H4 (cell line): ENCODE data around the gene GFRA1. TPM values are rescaled to one million over a fixed set of nuclear protein-coding genes. Genes with fewer than 3 reads are reported as not detected.

Experiments used
- DNase-seq: peaks from one replicate; pipeline ENCODE4 v3.0.0-alpha.2; 2015; ENCODE audit warnings: low spot score
- total RNA-seq: library from RNA; depleted of rRNA; stranded (reverse); fragments of >200 nt; shearing (Covaris generic); gene quantifications from 2 replicates; pipeline ENCODE4 v1.2.3, GENCODE V29; 2014; rRNA removed

GFRA1 gene, protein sequence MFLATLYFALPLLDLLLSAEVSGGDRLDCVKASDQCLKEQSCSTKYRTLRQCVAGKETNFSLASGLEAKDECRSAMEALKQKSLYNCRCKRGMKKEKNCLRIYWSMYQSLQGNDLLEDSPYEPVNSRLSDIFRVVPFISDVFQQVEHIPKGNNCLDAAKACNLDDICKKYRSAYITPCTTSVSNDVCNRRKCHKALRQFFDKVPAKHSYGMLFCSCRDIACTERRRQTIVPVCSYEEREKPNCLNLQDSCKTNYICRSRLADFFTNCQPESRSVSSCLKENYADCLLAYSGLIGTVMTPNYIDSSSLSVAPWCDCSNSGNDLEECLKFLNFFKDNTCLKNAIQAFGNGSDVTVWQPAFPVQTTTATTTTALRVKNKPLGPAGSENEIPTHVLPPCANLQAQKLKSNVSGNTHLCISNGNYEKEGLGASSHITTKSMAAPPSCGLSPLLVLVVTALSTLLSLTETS
- 1.7 and 2.6 TPM in 2 replicates for total RNA-seq

DNA sequence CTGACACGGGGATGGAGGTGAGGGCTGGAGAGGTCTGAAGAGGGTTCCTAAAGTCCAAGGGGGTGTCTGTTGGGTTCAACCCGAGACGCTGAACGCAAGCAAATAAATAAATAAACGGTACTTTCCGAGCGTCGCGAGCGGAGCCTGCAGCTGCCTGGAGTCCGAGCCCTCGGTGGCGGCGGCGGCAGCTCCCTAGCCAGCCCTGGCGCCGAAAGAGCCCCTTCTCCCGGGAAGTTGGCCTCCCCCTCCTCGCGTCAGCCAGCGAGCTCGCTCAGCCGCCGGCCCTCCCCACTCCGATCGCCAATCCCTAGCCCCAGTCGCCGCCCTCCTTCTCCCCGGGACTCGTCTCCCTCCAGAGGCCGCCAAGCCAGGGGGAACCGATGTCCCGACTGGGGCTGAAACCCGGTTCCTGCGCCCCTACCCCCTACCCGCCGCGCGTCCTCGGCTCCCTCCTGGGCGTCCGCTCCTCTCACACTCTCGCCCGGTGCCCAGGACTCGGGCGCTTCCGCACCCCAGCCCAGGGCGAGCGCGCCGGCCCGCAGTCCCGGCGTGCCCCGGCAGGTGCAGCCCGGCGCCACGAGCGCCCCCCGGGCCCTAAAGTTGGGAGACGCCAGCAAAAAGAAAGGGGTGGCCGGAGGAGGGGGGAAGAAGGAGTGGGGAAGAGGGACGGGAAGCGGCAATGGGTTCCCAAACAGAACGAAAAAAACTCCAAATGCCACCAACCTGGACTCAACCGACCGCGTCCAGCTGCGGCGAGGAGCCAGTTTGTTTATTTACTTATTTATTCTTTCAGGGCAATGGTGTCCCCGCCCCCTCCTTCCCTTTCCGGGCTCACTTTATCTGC lies at the start of gene GFRA1:
TSS of gene GFRA1 (minus strand) at position 767 of the 844 bp plus-strand sequence. CDS start 1,177 bp downstream, outside the sequence.
- DNase-seq: no peak

DNA sequence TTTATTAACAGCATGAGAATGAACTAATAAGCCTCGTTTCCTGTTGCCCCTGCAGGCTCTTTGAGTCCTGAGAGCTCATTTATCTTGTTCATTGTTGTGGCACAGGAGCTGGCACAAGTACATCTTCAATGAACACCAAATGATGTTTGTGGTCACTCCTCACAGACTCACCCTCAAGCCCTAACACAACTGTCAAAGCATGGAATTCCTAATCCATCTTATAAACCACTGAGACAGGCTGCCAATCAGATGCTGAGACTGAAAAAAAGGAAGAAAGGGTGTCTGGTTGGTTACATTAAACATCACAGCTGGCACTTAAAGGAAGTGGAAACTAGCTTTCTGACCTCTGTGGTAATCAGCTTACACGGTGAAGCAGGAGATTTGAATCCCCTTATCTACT lies 43.5 kb upstream of the GFRA1 start:
- peak; percentile 36 for DNase-seq

DNA sequence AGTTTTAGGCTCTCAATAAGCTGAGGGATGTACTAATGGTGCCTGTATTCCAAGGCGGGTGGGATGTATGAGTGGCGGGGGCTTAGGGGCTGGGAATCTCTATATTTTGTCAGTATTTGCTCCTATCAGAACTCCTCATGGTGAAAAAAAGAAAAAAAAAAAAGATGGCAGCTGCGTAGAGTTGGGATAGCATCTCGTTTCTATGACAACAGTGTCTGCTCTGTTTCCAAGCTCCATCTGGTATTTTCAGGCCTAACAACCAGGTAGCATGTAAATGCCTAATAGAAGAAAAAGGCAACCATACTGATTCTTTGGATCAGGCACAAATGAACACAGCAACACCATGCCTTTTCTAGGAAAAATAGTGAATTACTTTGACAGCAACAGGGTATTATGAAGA lies 39.5 kb upstream of the GFRA1 start:
- DNase-seq: no peak

- no peak for DNase-seq
Measured at GRCh38 chr10:116311706-116312490, 38.9 kb upstream of the GFRA1 start.

- no peak for DNase-seq
Measured at GRCh38 chr10:116311016-116311415, 38.0 kb upstream of the GFRA1 start.

GRCh38 chr10:116307455-116307854 lies 34.4 kb upstream of the GFRA1 start:
- DNase-seq: no peak

GRCh38 chr10:116306847-116307246 lies 33.8 kb upstream of the GFRA1 start:
- DNase-seq: no peak

DNA sequence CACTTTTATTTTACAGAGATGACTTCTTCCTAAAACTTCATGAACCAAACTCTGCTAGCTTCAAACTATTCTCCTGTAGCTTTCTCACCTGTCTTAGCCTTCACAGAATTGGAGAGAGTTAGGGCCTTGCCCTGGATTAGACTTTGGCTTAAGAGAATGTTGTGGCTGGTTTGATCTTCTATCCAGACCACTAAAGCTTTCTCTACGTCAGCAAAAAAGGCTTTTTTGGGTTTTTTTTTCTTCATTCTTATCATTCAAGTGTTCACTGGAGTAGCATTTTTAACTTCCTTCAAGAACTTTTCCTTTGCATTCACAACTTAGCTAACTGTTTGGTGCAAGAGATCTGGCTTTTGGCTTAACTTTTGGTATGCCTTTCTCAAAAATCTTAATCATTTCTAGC lies 31.9 kb upstream of the GFRA1 start:
- no peak for DNase-seq

DNA sequence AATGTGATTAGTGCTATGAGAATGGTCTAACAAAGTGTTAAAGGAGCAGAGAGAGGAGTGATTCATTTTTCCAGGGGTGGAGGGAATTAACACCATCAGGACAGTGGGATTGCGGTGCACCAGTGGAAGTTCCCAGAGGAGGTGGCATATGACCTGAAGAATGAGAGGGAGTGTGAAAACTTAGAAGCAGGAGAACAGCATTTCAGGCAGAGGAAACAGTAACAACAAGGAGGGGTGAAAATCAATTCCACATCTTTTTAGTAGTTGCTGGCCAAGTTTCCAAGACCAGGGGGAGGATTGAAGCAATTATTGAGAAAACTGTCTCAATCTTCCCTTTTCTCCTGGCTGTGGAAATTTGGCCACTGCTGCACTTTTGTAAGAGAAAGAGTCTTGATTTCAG lies 27.5 kb upstream of the GFRA1 start:
- no peak for DNase-seq

GRCh38 chr10:116298586-116298985 lies 25.6 kb upstream of the GFRA1 start:
- no peak for DNase-seq

- DNase-seq: no peak
Measured at GRCh38 chr10:116296291-116296721, 23.3 kb upstream of the GFRA1 start.

DNA sequence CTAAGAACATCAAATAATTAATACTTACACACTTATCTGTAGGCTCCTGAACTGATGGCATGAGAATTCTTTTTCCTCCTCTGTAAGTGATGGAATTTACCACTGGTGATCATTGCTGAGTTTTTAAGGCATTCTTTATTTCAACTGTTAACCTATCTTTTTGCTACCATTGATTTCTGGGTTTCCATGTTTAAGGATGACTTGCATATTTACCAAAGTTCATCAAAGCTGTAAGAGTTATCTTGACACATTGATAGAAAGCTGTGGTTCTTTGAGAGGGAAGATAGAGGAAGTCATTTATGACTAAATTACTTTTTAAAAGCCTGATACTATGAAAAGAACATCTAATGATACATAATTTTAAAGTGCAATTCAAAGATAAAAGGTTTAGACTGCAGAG lies 19.5 kb upstream of the GFRA1 start:
- DNase-seq: no peak

- no peak for DNase-seq
Measured at GRCh38 chr10:116289652-116290051, 16.6 kb upstream of the GFRA1 start.

- DNase-seq: peak; percentile 37
Measured at GRCh38 chr10:116287906-116288501, 15.0 kb upstream of the GFRA1 start.

DNA sequence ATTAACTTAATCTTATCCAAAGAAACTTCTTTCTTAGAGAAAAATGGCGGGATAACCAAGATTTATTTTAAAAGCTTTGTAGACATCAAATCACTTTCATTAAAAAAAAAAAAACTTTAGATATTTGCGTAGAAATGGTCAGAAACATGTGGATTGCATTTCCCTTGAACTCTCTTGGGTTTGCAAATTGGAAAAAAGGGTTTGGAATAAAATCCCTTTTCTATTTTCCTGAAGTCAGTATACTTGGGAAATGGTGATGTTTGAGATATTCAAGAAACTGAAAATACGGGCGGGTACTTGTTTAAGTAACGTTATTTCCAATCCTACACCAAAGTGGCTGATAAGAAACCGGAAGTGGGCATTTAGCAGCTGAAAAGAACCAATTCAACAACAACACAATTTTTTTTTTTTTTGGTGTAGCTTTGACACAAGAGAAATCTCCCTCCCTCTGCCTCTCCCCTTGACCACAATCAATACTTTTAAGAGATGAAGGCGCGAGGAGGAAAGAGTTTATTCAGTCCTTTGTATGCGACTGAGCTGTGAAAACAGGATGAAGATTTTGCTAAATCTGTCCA lies 13.7 kb upstream of the GFRA1 start:
- DNase-seq: no peak

- DNase-seq: no peak
Measured at GRCh38 chr10:116281775-116282174, 8.8 kb upstream of the GFRA1 start.

- DNase-seq: no peak
Measured at GRCh38 chr10:116278846-116279245, 5.8 kb upstream of the GFRA1 start.

- no peak for DNase-seq
Measured at GRCh38 chr10:116276981-116277380, 4.0 kb upstream of the GFRA1 start.

GRCh38 chr10:116274064-116274904 lies 1.3 kb upstream of the GFRA1 start:
- DNase-seq: no peak
